Peyer's patch (tissue), 4 donors: ENCODE measurements around the gene UPK3A.

Experiments used
- CTCF ChIP-seq, 6 experiments: fragments of 450-650 bp in 4 of 6; fragments of 200-600 bp in 2 of 6; sonication (generic) in 1 of 6; IDR thresholded peaks; one replicate each; pipeline ENCODE4 v1.5.1; 2017 to 2019; ENCODE audit warnings: antibody characterized with exemption in 6 of 6, mild to moderate bottlenecking in 3 of 6, moderate library complexity in 1 of 6
- POLR2A ChIP-seq, 2 donors: fragments of 450-650 bp; IDR thresholded peaks; one replicate each; pipeline ENCODE4 v1.5.1; 2017; ENCODE audit warnings: antibody characterized with exemption in 2 of 2, mild to moderate bottlenecking in 2 of 2, moderate library complexity in 2 of 2

- peak in 3 of 6 experiments; percentile 13 to 21 (median 17) for TF ChIP-seq CTCF (IDR thresholded peaks at IDR 0.05)
- peak; percentile 58 to 81 for TF ChIP-seq POLR2A (IDR thresholded peaks at IDR 0.05)
Measured at GRCh38 chr22:45309422-45310227, 24.9 kb downstream of the UPK3A start, which contains the start of gene FAM118A.
